HEK293 (cell line): Measurements from ENCODE around the gene MPPED2.
A peak's percentile ranks its signal among the peaks of the same experiment; 100 is the strongest.

Experiments used
- CTCF ChIA-PET: fragments of 350-600 bp; formaldehyde crosslinking; extraction: SDS; loops from one replicate; lab custom pipeline; 2021; ENCODE audit warnings: antibody characterized with exemption; lab: Yijun Ruan, JAX
- POLR2A ChIA-PET: fragments of 300-600 bp; formaldehyde crosslinking; extraction: SDS; loops from one replicate; lab custom pipeline; 2020; ENCODE audit warnings: antibody characterized with exemption, inconsistent platforms; lab: Yijun Ruan, JAX
- H3K27ac ChIP-seq: fragments of 200-500 bp; sonication (Bioruptor generic); 2 replicates; pipeline ENCODE4 v1.5.1; 2014; ENCODE audit warnings: low read depth, low read length, control low read depth, inconsistent platforms; ENCODE audit errors: extremely low read depth
- H3K36me3 ChIP-seq, 2 experiments: fragments of 200-500 bp in 1 of 2; sonication (Bioruptor generic) in 1 of 2; 1 replicate in 1 of 2; 2 replicates in 1 of 2; pipeline ENCODE4 v1.5.1; 2014 to 2017; ENCODE audit warnings: inconsistent platforms in 2 of 2, low read length in 2 of 2; ENCODE audit not compliant: control insufficient read depth in 2 of 2, insufficient read depth in 1 of 2
- H3K4me1 ChIP-seq: fragments of 200-500 bp; sonication (Bioruptor generic); 2 replicates; pipeline ENCODE4 v1.5.1; 2014; ENCODE audit warnings: mild to moderate bottlenecking, low read length, inconsistent platforms; ENCODE audit not compliant: control insufficient read depth, insufficient read depth
- H3K4me3 ChIP-seq: 2 replicates; pipeline ENCODE4 v1.5.1; 2011; ENCODE audit warnings: low read depth, mild to moderate bottlenecking, control low read depth, low read length, moderate library complexity
- H3K9me3 ChIP-seq: fragments of 200-500 bp; sonication (Bioruptor generic); 2 replicates; pipeline ENCODE4 v1.5.1; 2014; ENCODE audit warnings: low read depth, low read length, inconsistent platforms; ENCODE audit not compliant: control insufficient read depth, insufficient read depth
- FEZF1 ChIP-seq: fragments of 450-650 bp; formaldehyde crosslinking; IDR thresholded peaks from 2 replicates; pipeline ENCODE4 v1.5.1; 2016; ENCODE audit warnings: missing biosample characterization, missing genetic modification characterization
- GLIS1 ChIP-seq: fragments of 450-650 bp; formaldehyde crosslinking; IDR thresholded peaks from 2 replicates; pipeline ENCODE4 v1.5.1; 2016; ENCODE audit warnings: missing biosample characterization, missing genetic modification characterization
- GLIS2 ChIP-seq: fragments of 450-650 bp; formaldehyde crosslinking; IDR thresholded peaks from 2 replicates; pipeline ENCODE4 v1.5.1; 2016; ENCODE audit warnings: missing biosample characterization, missing genetic modification characterization
- KLF16 ChIP-seq: fragments of 450-650 bp; formaldehyde crosslinking; IDR thresholded peaks from 2 replicates; pipeline ENCODE4 v1.5.1; 2017; ENCODE audit warnings: missing biosample characterization, missing genetic modification characterization
- PRDM1 ChIP-seq: fragments of 450-650 bp; formaldehyde crosslinking; IDR thresholded peaks from 2 replicates; pipeline ENCODE4; 2016; ENCODE audit warnings: missing biosample characterization, missing genetic modification characterization
- ZBTB17 ChIP-seq: fragments of 450-650 bp; formaldehyde crosslinking; IDR thresholded peaks from 2 replicates; pipeline ENCODE4 v1.5.1; 2016; ENCODE audit warnings: missing biosample characterization, missing genetic modification characterization
- ZBTB48 ChIP-seq: fragments of 450-650 bp; formaldehyde crosslinking; IDR thresholded peaks from 2 replicates; pipeline ENCODE4 v1.5.1; 2016; ENCODE audit warnings: missing biosample characterization, missing genetic modification characterization
- ZBTB8A ChIP-seq: fragments of 450-650 bp; formaldehyde crosslinking; IDR thresholded peaks from 2 replicates; pipeline ENCODE4 v1.5.1; 2016; ENCODE audit warnings: missing biosample characterization, missing genetic modification characterization
- ZEB2 ChIP-seq: fragments of 450-650 bp; formaldehyde crosslinking; IDR thresholded peaks from 2 replicates; pipeline ENCODE4 v1.5.1; 2016; ENCODE audit warnings: missing biosample characterization, missing genetic modification characterization
- ZFHX2 ChIP-seq: fragments of 450-650 bp; formaldehyde crosslinking; conservative IDR thresholded peaks from 2 replicates; pipeline ENCODE4 v1.5.1; 2016; ENCODE audit warnings: missing biosample characterization, missing genetic modification characterization
- ZNF335 ChIP-seq: fragments of 450-650 bp; formaldehyde crosslinking; conservative IDR thresholded peaks from 2 replicates; pipeline ENCODE4 v1.5.1; 2016; ENCODE audit warnings: missing biosample characterization, missing genetic modification characterization
- ZNF37A ChIP-seq: fragments of 450-650 bp; IDR thresholded peaks from 2 replicates; pipeline ENCODE4 v1.5.1; 2018; ENCODE audit warnings: missing biosample characterization, missing genetic modification characterization
- ZNF501 ChIP-seq: fragments of 450-650 bp; formaldehyde crosslinking; IDR thresholded peaks from 2 replicates; pipeline ENCODE4 v1.5.1; 2016; ENCODE audit warnings: missing biosample characterization, missing genetic modification characterization
- ZNF514 ChIP-seq: fragments of 450-650 bp; formaldehyde crosslinking; IDR thresholded peaks from 2 replicates; pipeline ENCODE4 v1.5.1; 2016; ENCODE audit warnings: missing biosample characterization, missing genetic modification characterization
- ZNF529 ChIP-seq: fragments of 450-650 bp; formaldehyde crosslinking; IDR thresholded peaks from 2 replicates; pipeline ENCODE4 v1.5.1; 2017; ENCODE audit warnings: missing genetic modification characterization, missing biosample characterization; ENCODE audit not compliant: insufficient replicate concordance
- ZSCAN30 ChIP-seq: fragments of 450-650 bp; IDR thresholded peaks from 2 replicates; pipeline ENCODE4 v1.5.1; 2018; ENCODE audit warnings: missing biosample characterization, mild to moderate bottlenecking, missing genetic modification characterization, moderate library complexity
- ZXDB ChIP-seq: fragments of 450-650 bp; formaldehyde crosslinking; IDR thresholded peaks from 2 replicates; pipeline ENCODE4 v1.5.1; 2016; ENCODE audit warnings: missing biosample characterization, missing genetic modification characterization
- TF ChIP-seq, protein P1 (sequence below): fragments of 450-650 bp; formaldehyde crosslinking; IDR thresholded peaks from 2 replicates; pipeline ENCODE4 v1.5.1; 2016; ENCODE audit warnings: missing biosample characterization, missing genetic modification characterization
- TF ChIP-seq, protein P2 (sequence below): fragments of 450-650 bp; formaldehyde crosslinking; IDR thresholded peaks from 2 replicates; pipeline ENCODE4 v1.5.1; 2016; ENCODE audit warnings: missing biosample characterization, missing genetic modification characterization
- TF ChIP-seq, protein P3 (sequence below): fragments of 450-650 bp; formaldehyde crosslinking; IDR thresholded peaks from 2 replicates; pipeline ENCODE4 v1.5.0; 2017; ENCODE audit warnings: missing biosample characterization, missing genetic modification characterization, borderline replicate concordance
- TF ChIP-seq, protein P4 (sequence below): fragments of 450-650 bp; formaldehyde crosslinking; IDR thresholded peaks from 2 replicates; pipeline ENCODE4 v1.5.1; 2017; ENCODE audit warnings: missing biosample characterization, missing genetic modification characterization
- TF ChIP-seq, protein P5 (sequence below): fragments of 450-650 bp; formaldehyde crosslinking; IDR thresholded peaks from 2 replicates; pipeline ENCODE4; 2016; ENCODE audit warnings: missing biosample characterization, missing genetic modification characterization

MPPED2 gene, protein sequence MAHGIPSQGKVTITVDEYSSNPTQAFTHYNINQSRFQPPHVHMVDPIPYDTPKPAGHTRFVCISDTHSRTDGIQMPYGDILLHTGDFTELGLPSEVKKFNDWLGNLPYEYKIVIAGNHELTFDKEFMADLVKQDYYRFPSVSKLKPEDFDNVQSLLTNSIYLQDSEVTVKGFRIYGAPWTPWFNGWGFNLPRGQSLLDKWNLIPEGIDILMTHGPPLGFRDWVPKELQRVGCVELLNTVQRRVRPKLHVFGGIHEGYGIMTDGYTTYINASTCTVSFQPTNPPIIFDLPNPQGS

DNA sequence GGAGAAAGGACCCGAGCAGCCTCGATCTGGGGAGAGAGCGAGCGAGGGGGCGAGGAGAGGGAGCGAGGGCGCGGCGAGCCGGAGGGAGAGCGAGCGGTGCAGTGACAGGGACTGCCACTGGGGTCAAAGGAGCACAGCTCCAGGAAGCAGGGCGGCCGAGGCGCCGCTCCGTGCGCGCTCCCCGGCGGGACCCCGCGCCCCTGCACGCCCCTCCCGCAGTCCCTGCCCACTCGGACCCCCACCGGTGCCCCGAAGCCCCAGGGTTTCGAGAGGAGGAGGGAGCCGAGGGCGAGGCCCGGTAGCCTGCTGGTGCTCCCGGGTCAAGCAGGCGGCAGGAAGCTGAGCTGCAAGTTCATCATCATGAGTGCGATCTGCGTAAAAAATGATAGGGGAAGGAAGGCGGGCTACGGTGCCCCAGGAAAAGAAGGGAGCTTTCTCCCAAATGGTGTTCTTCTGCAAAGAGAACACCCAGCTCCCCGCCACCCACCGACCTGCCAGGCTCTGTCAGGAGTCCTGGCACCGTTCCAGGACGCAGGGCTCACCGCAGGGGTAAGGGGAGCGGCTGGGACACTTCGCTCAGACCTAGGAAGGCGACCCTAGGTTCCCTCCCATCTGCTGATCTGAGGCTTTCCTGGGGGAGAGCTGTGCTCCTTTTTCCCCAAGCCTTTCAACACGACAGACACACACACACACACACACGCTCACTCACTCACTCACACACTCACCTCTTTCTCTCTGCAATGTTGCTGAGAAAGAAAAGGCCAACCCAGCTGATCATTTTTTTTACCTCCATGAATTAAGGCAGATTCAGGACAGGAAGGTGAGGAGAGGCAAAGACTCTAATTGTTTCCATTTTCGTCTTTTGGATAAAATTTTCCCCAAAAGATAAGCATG, at the start of gene MPPED2:
MPPED2 (minus strand) TSS at position 103 of the 894 bp plus-strand sequence. CDS start 5,980 bp downstream, outside the sequence.
- H3K36me3 ChIP-seq = no peaks in the 10 kb centered on the region
- H3K4me1 ChIP-seq = no peaks in the 10 kb centered on the region
- POLR2A ChIA-PET = interaction anchor here (1.0 to 1.2 kb wide), 2 partner anchors 9 to 14 kb away, joined by 3 read pairs; no protein-coding TSS in a partner anchor
- CTCF ChIA-PET = interaction anchor here (0.5 to 1.1 kb wide), 6 partner anchors 11 to 327 kb away, joined by 3 to 4 read pairs (median 3); no protein-coding TSS in a partner anchor
- H3K27ac ChIP-seq = peak within 1 kb of the TSS; percentile 83; the same call in 1 of the 2 replicates
- no peaks in the 10 kb centered on the region for H3K9me3 ChIP-seq
- H3K4me3 ChIP-seq = peak within 1 kb of the TSS; percentile 63
- peak; percentile 72 for TF ChIP-seq ZNF335
- TF ChIP-seq FEZF1 (tag by site-specific recombination) = peak; percentile 80
- TF ChIP-seq ZFHX2 (tag by site-specific recombination) = peak; percentile 33; the same call in 1 of the 2 replicates
- TF ChIP-seq ZBTB48 = peak; percentile 43; the same call in 1 of the 2 replicates
- 0 out of 2 replicates have a peak, but pooled peaks have one; percentile 22 for TF ChIP-seq ZEB2 (tag by site-specific recombination)
- peak; percentile 45 for TF ChIP-seq GLIS1
- TF ChIP-seq, protein P1, sequence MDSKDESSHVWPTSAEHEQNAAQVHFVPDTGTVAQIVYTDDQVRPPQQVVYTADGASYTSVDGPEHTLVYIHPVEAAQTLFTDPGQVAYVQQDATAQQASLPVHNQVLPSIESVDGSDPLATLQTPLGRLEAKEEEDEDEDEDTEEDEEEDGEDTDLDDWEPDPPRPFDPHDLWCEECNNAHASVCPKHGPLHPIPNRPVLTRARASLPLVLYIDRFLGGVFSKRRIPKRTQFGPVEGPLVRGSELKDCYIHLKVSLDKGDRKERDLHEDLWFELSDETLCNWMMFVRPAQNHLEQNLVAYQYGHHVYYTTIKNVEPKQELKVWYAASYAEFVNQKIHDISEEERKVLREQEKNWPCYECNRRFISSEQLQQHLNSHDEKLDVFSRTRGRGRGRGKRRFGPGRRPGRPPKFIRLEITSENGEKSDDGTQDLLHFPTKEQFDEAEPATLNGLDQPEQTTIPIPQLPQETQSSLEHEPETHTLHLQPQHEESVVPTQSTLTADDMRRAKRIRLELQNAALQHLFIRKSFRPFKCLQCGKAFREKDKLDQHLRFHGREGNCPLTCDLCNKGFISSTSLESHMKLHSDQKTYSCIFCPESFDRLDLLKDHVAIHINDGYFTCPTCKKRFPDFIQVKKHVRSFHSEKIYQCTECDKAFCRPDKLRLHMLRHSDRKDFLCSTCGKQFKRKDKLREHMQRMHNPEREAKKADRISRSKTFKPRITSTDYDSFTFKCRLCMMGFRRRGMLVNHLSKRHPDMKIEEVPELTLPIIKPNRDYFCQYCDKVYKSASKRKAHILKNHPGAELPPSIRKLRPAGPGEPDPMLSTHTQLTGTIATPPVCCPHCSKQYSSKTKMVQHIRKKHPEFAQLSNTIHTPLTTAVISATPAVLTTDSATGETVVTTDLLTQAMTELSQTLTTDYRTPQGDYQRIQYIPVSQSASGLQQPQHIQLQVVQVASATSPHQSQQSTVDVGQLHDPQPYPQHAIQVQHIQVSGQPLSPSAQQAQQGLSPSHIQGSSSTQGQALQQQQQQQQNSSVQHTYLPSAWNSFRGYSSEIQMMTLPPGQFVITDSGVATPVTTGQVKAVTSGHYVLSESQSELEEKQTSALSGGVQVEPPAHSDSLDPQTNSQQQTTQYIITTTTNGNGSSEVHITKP (tag by site-specific recombination) = peak; percentile 89
- TF ChIP-seq, protein P2, sequence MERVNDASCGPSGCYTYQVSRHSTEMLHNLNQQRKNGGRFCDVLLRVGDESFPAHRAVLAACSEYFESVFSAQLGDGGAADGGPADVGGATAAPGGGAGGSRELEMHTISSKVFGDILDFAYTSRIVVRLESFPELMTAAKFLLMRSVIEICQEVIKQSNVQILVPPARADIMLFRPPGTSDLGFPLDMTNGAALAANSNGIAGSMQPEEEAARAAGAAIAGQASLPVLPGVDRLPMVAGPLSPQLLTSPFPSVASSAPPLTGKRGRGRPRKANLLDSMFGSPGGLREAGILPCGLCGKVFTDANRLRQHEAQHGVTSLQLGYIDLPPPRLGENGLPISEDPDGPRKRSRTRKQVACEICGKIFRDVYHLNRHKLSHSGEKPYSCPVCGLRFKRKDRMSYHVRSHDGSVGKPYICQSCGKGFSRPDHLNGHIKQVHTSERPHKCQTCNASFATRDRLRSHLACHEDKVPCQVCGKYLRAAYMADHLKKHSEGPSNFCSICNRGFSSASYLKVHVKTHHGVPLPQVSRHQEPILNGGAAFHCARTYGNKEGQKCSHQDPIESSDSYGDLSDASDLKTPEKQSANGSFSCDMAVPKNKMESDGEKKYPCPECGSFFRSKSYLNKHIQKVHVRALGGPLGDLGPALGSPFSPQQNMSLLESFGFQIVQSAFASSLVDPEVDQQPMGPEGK (tag by site-specific recombination) = peak; percentile 29; the same call in 1 of the 2 replicates
- peak; percentile 24; the same call in 1 of the 2 replicates for TF ChIP-seq KLF16 (tag by site-specific recombination)
- TF ChIP-seq ZNF529 = no peak
- peak; percentile 73; the same call in 1 of the 2 replicates for TF ChIP-seq ZBTB17 (tag by site-specific recombination)
- TF ChIP-seq, protein P3, sequence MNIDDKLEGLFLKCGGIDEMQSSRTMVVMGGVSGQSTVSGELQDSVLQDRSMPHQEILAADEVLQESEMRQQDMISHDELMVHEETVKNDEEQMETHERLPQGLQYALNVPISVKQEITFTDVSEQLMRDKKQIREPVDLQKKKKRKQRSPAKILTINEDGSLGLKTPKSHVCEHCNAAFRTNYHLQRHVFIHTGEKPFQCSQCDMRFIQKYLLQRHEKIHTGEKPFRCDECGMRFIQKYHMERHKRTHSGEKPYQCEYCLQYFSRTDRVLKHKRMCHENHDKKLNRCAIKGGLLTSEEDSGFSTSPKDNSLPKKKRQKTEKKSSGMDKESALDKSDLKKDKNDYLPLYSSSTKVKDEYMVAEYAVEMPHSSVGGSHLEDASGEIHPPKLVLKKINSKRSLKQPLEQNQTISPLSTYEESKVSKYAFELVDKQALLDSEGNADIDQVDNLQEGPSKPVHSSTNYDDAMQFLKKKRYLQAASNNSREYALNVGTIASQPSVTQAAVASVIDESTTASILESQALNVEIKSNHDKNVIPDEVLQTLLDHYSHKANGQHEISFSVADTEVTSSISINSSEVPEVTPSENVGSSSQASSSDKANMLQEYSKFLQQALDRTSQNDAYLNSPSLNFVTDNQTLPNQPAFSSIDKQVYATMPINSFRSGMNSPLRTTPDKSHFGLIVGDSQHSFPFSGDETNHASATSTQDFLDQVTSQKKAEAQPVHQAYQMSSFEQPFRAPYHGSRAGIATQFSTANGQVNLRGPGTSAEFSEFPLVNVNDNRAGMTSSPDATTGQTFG (tag by site-specific recombination) = no peak
- peak; percentile 21 for TF ChIP-seq ZBTB8A
- TF ChIP-seq ZSCAN30 (tag by site-specific recombination) = no peak
- TF ChIP-seq, protein P4, sequence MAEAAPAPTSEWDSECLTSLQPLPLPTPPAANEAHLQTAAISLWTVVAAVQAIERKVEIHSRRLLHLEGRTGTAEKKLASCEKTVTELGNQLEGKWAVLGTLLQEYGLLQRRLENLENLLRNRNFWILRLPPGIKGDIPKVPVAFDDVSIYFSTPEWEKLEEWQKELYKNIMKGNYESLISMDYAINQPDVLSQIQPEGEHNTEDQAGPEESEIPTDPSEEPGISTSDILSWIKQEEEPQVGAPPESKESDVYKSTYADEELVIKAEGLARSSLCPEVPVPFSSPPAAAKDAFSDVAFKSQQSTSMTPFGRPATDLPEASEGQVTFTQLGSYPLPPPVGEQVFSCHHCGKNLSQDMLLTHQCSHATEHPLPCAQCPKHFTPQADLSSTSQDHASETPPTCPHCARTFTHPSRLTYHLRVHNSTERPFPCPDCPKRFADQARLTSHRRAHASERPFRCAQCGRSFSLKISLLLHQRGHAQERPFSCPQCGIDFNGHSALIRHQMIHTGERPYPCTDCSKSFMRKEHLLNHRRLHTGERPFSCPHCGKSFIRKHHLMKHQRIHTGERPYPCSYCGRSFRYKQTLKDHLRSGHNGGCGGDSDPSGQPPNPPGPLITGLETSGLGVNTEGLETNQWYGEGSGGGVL (tag by site-specific recombination) = peak; percentile 72
- TF ChIP-seq PRDM1 (tag by site-specific recombination) = peak; percentile 80
- peak; percentile 69 for TF ChIP-seq GLIS2 (tag by site-specific recombination)
- TF ChIP-seq, protein P5, sequence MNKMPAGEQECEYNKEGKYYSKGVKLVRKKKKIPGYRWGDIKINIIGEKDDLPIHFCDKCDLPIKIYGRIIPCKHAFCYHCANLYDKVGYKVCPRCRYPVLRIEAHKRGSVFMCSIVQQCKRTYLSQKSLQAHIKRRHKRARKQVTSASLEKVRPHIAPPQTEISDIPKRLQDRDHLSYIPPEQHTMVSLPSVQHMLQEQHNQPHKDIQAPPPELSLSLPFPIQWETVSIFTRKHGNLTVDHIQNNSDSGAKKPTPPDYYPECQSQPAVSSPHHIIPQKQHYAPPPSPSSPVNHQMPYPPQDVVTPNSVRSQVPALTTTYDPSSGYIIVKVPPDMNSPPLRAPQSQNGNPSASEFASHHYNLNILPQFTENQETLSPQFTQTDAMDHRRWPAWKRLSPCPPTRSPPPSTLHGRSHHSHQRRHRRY (tag by site-specific recombination) = no peak
- TF ChIP-seq ZNF37A = no peak
- peak; percentile 60; the same call in 1 of the 2 replicates for TF ChIP-seq ZXDB (tag by site-specific recombination)
- TF ChIP-seq ZNF514 = no peak
- TF ChIP-seq ZNF501 = 0 out of 2 replicates have a peak, but pooled peaks have one; percentile 32
